T47D (cell line): Measurements from ENCODE around the gene IRF2.

ENCODE experiments used
- DNase-seq, 2 experiments: peaks; one replicate each; pipeline versions ENCODE4 v3.0.0 to v3.0.0-alpha.2; 2011 to 2012; ENCODE audit warnings: low read depth in 1 of 2, low spot score in 1 of 2
- JUND ChIP-seq: IDR thresholded peaks from 2 replicates; pipeline ENCODE4 v1.6.1; 2012; ENCODE audit warnings: low read depth
- in situ Hi-C: cut with HindIII; loops from 2 replicates; pipeline ENCODE4 v1.10.0; 2016; ENCODE audit warnings: low sequenced_read_pairs, low pct_unique_long_range_greater_than_20kb

Gene IRF2

DNA sequence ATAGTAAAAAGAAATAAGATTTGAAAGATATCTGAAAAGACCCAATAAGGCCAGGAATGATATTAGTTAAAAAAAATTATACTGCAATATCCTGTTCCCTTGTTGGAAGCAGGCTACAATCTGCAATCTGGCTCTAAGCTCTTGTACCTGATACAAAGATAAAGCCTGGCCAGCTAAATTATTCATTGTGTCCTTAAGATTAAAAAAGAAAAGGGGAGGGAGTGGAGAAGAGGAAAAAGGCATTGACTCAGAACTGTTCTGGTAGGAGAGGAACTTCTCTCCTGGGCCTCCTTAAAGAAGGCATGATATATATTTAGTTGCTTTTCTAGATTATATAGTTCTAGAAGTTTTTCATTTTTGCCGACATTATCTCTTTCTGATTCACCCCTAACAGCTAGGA, 46.7 kb downstream of the IRF2 start:
- DNase-seq = no peak
- in situ Hi-C loops = no loop called here
- no peak for TF ChIP-seq JUND

DNA sequence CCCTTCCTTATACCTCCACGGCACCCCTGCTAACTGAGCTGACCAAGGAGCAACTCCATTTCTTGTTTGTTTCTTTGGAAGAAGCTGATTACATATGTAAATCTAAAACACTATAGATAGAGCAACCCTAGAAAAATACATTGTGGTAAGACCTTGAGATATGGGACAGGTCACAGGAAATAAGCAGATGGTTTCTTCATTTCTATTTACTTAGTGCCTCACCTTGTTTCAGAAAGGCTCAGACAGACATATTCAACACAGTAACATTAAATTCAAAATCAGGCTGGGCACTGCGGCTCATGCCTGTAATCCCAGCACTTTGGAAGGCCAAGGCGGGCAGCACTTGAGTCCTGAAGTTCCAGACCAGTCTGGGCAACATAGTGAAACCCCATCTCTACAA, 47.3 kb downstream of the IRF2 start:
- in situ Hi-C loops = no loop called here
- no peak for TF ChIP-seq JUND

DNA sequence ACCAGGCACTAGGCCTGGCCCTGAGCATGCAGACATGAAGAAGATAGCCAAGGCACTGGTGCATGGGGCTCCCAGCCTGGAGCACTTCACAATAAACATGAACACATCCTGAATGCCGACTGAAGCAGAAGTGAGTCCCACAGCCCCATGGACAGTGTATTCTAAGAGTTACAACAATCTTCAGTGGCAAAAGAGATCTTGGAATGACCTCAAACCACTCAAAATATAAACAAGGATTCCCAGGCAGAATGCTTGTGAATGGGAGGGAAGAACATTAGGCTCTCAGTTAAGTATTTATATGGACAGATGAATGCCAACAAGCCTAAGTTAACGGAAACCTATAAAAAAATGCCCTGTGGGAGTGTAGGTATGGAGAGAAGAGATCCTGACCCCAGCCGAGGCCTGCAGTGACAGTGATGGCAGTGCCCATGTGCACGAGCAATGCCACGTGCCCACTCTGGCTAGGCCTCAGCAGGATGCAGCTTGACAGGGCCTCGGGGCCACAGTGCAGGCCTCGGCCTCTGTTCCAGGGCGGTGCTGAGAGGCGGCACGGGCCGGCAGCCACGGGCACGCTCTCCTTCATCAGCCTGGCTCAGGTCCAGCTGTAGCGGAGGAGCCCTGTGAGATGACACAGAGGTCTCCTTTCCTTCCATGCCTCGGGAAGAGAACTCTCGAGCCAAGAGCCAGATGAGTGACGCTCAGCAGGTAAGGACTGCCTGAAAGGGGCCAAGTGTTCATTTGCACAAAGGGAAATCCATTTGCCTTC, 49.2 kb downstream of the IRF2 start:
- TF ChIP-seq JUND = no peak
- DNase-seq = no peak
- in situ Hi-C loops = no loop called here

More for the DNA sequence above, 47.3 kb downstream of the IRF2 start:
- DNase-seq = no peak

DNA sequence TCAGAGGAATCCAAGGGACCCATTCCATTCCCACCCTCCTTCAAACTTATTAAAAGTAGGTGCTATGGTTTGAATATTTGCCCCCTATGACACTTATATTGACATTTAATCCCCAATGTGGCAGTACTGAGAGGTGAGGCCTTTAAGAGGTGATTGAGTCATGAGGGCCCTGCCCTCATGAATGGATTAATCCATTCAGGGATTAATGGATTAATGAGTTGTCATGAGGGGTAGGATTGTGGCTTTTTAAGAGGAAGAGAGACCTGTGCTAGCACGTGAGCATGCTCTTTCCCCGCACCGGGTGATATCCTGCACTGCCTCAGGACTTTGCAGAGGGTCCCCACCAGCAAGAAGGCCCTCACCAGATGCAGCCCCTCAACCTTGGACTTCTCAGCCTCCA, 50.1 kb downstream of the IRF2 start:
- no peak for DNase-seq
- no peak for TF ChIP-seq JUND
- in situ Hi-C loops = no loop called here

DNA sequence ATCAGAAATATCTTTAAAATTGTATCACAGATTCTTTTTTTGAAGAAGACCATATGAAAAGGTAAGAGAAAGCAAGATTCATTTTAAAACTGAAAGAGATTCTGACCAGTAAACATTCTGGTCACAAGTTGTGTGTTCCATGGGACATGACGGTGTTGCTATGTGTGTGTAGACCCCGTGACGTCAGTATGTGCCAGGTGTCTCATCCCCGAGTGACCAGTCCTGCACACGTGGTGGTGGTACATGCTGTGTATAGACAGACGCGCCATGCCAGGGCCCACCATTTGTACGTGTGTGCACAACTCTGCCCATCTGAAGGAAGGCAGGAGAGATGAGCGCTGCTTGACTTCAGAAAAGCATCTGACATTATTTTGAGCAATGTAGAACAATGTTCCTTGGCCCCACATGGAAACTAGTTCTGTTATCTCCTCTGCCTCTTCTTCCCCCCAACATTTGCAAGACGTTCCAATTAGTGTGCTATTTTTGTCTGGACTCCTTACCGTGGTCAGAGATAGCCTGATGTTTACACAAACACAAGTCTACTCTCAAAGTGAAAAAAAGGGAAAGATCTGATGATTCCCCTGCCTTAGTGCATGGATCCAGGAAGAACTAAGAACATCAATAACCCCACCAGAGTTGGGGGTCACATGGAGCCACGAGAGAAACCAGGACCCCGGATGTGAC, 51.2 kb downstream of the IRF2 start:
- no peak for DNase-seq
- in situ Hi-C loops = no loop called here
- no peak for TF ChIP-seq JUND

DNA sequence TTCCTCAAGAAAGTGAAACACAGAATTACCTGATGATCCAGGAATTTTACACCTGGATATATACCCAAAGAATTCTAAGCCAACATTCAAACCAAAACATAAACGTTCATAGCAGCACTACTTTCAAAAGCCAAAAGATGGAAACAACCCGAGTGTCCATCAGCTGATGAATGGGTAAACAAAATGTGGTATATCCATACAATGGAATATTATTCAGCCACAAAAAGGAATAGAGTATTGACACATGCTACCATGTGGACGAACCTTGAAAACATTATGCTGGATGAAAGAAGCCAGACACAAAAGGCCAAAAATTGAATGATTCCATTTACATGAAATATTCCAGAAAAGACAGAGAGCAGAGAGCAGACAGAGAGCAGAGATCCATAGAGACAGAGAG, 52.0 kb downstream of the IRF2 start:
- DNase-seq = no peak
- in situ Hi-C loops = no loop called here
- no peak for TF ChIP-seq JUND

DNA sequence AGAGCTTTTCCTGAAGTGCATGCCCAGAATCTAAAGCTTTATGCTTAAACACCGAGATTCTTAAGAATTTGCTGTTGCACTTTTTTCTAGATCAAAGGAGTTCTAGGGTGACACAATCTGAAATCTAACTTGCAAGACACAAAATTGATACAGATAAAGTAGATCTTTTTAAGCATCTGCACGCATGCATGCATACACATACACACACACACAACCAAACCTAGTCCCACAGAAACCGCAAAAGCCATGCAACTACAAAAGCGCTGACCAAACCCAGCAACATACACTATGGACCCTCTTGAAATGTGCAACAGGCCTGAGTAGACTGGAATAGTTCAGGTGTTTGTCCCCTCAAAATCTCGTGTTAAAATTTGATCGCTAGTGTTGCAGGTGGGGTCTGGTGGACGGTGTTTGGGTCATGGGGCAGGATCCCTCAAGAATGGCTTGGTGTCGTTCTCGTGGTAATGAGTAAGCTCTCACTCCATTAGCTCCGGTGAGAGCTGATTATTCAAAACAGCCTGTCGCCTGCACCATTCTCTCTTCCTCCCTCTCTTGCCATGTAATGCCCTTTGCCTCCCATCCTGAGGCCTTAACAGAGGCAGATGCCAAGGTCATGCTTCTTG, 52.7 kb downstream of the IRF2 start:
- in situ Hi-C loops = no loop called here
- no peak for TF ChIP-seq JUND
- no peak for DNase-seq

DNA sequence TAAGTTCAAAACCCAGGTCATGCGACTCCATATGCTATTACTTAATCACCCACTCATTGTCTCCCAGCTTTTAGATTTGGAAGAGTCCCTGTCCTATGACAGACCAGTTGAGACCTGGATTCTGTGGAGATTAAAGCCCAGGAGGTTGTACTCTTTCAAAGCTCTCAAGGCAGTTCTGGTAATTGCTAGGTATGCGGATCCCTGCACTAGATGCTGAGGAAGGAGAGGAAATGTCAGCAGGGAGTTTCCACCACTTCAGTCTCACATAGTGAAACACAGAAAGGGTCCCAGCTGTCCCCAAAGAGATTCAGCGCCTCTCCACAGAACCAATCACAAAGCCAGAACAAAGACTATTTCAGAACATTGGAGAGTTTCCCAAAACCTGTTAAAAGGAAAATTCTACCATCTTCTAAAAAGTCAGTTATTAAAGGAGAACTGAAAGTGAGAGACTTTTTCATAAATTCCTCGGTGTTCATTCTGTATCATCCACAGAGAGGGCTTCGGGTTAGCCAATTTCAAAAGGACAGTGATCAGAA, 53.4 kb downstream of the IRF2 start:
- in situ Hi-C loops = no loop called here
- DNase-seq = no peak
- no peak for TF ChIP-seq JUND

DNA sequence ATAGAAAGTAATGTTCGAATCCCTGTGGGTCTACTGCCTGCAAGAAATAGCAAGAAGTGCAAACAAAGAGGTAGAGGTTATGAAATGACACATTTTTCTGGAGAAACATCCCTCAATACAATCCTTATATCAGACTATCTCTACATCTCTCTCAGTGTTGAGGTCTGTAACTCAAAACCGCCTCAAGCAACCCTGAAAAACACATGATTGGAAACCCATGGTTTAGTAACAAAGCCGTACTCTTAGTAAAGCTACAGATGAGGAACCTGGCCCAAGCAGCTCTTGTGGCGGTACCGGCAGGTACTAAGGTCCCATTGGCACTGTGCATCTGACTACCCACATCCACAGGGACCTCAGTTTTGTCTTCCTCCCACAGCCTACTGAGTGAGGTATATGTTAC, 53.9 kb downstream of the IRF2 start:
- no peak for TF ChIP-seq JUND
- in situ Hi-C loops = no loop called here
- no peak for DNase-seq

DNA sequence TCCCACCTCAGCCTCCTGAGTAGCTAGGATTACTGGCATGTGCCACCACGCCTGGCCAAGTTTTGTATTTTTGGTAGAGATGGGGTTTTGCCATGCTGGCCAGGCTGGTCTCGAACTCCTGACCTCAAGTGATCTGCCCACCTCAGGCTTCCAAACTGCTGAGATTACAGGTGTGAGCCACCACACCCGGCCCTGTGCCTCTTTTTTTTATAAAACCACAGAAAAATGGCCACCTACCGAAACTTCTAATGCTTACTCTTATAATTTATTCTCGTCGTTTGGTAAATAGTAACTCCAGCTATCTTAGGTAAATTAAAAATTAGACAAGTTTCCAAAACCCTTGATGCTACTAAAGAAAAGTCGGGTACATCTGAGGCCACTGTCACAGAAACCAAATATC, 54.4 kb downstream of the IRF2 start:
- DNase-seq = no peak
- no peak for TF ChIP-seq JUND
- in situ Hi-C loops = no loop called here

DNA sequence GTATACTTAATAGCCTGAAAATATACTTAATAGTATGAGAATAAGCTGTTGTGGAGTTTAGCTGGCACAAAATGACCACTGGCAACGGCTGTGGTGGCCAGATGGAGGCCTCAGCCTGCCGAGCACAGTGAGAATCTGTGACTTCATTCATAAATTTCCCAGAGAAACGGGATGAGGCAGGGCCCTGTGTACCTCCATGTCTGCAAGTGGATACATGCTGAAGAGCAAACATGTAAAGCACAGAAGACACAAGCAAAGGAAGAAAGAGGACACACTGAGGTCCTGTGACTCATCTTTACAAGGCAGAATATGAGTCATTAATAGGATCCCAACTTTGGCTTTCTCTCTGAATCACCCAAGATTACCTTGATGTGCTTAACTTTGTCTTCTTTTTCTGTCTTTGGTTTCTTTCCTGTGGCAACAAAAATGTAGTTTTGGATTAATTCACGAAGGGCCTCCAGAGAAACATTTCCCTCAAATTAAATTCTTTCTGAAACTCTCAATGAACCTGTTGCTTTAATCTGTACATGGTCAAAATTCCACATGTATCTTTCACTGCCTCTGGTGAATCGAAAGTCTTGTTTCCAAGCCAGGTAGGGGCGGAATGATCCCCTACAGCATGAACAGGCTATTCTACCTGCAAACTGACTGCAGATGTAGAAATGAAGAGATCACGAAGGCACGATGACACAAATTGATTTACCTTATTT, 56.4 kb downstream of the IRF2 start:
- no peak for DNase-seq
- in situ Hi-C loops = no loop called here
- no peak for TF ChIP-seq JUND

DNA sequence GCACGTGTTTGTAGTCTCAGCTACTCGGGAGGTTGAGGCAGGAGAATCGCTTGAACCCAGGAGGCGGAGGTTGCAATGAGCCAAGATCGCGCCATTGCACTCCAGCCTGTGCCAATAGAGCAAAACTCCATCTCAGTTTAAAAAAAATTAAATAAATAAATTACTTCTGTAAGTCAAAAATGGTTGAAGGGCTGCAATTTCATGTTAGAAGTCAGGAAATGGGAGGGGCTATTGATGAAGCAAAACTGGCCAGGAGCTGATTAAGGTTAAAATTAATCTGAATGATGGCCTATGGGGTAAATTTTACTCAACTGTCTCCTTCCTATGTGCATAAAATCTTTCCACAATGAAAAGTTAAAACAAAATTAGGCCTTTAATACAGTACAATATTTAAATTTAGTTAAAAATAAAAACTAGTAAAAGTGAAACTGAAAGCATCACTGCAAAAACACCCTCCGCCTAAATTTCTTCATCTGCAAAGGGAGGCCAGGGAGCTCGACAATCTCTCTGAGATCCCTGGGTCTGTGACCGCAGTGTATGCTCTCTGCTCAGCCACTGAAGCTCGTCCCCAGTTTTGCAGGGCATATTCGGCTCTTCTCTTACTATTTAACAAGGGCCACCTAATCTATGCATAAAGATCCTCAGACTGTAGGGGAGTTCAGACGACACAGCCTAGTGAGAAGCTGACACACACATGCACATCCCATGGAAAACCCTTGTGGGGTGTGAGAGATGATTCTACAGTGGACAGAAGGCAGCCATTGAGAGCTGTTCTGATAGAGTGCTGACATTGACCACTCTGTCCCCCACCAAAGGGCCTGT, 57.2 kb downstream of the IRF2 start:
- in situ Hi-C loops = no loop called here
- DNase-seq = no peak
- TF ChIP-seq JUND = no peak
